ENCODE data around the gene TP53TG5.
A peak's percentile ranks its signal among the peaks of the same experiment; 100 is the strongest.

- no peak for TF ChIP-seq CTCF (IDR thresholded peaks at IDR 0.05)
- TF ChIP-seq POLR2A (IDR thresholded peaks at IDR 0.05): no peak
- TF ChIP-seq POLR2AphosphoS5 (IDR thresholded peaks at IDR 0.05): peak in 2 of 3 donors; percentile 26 to 49
Observed at GRCh38 chr20:45337367-45338120, 40.6 kb downstream of the TP53TG5 start.

All from breast epithelium (tissue), 3 donors.